Measurements from ENCODE around the gene TTC21A. TPM values are rescaled to one million over a fixed set of nuclear protein-coding genes. Genes with fewer than 3 reads are reported as not detected.

The TTC21A gene
- total RNA-seq, 2 experiments from 2014 or later, result 0.69 to 0.79 TPM

- H3K36me3 Mint-ChIP-seq (ENCODE audit: low read depth), result peaks cover 96% of the 10 kb centered on the region
- intact Hi-C loops (cut with micrococcal nuclease), result loop anchor here (5.0 kb wide), 2 partner anchors 36 to 39 kb away; partner anchors contain the start of genes GORASP1 and TTC21A
- TF ChIP-seq CTCF (IDR thresholded peaks at IDR 0.05), result no peak
- H3K4me1 Mint-ChIP-seq (ENCODE audit: low read depth), result peaks cover 75% of the 10 kb centered on the region
- ChIA-PET POLR2A (interaction anchor here (0.6 to 1.6 kb wide), 10 partner anchors 13 to 261 kb away, joined by 3 to 5 read pairs (median 4); partner anchors contain the start of genes RPSA and XIRP1), CTCF (interaction anchor here (1.5 kb wide), 2 partner anchors 142 to 145 kb away, joined by 5 to 6 read pairs; no protein-coding TSS in a partner anchor)
- peak overlapping the region; percentile 99 for H3K27ac Mint-ChIP-seq
- DNase-seq (no peak), ATAC-seq (no peak)
- H3K27me3 Mint-ChIP-seq, result no peaks in the 10 kb centered on the region
- H3K9me3 Mint-ChIP-seq, result no peaks in the 10 kb centered on the region
- peak overlapping the region; percentile 100 for H3K4me3 Mint-ChIP-seq
Observed at GRCh38 chr3:39146083-39146501, 38.6 kb downstream of the TTC21A start.

- DNase-seq (peak; percentile 83), ATAC-seq (peak; percentile 57)
- TF ChIP-seq CTCF (IDR thresholded peaks at IDR 0.05), result no peak
- intact Hi-C loops (cut with micrococcal nuclease), result loop anchor here (5.0 kb wide), 2 partner anchors 35 to 40 kb away; partner anchors contain the start of genes GORASP1 and TTC21A
- ChIA-PET POLR2A (interaction anchor here (0.9 to 2.5 kb wide), 10 partner anchors 23 to 260 kb away, joined by 3 to 8 read pairs (median 4); partner anchors contain the start of genes RPSA and XIRP1), CTCF (interaction anchor here (1.1 to 1.5 kb wide), 2 partner anchors 142 kb away, joined by 4 to 5 read pairs; no protein-coding TSS in a partner anchor)
- Mint-ChIP-seq H3K4me3 (peak overlapping the region; percentile 100), H3K4me1 (ENCODE audit: low read depth) (peaks cover 71% of the 10 kb centered on the region), H3K36me3 (ENCODE audit: low read depth) (peaks cover 97% of the 10 kb centered on the region), H3K27me3 (no peaks in the 10 kb centered on the region), H3K27ac (peak overlapping the region; percentile 99), H3K9me3 (no peaks in the 10 kb centered on the region)
Observed at GRCh38 chr3:39146611-39147591, 39.4 kb downstream of the TTC21A start.

GRCh38 chr3:39147711-39148434 lies 40.4 kb downstream of the TTC21A start:
- no peak for TF ChIP-seq CTCF (IDR thresholded peaks at IDR 0.05)
- ChIA-PET POLR2A (interaction anchor here (0.7 to 2.5 kb wide), 7 partner anchors 40 to 259 kb away, joined by 3 to 8 read pairs (median 4); partner anchors contain the start of genes GORASP1, RPSA, TTC21A and XIRP1), CTCF (interaction anchor here (1.1 kb wide), 1 partner anchor 141 kb away, joined by 4 read pairs; no protein-coding TSS in a partner anchor)
- peaks cover 65% of the 10 kb centered on the region for H3K4me1 Mint-ChIP-seq (ENCODE audit: low read depth)
- peak overlapping the region; percentile 99 for H3K27ac Mint-ChIP-seq
- intact Hi-C loops (cut with micrococcal nuclease), result loop anchor here (5.0 kb wide), 2 partner anchors 34 to 41 kb away; partner anchors contain the start of genes GORASP1 and TTC21A
- ATAC-seq (no peak), DNase-seq (peak; percentile 66)
- peak overlapping the region; percentile 100 for H3K4me3 Mint-ChIP-seq
- H3K9me3 Mint-ChIP-seq, result no peaks in the 10 kb centered on the region
- H3K27me3 Mint-ChIP-seq, result no peaks in the 10 kb centered on the region
- H3K36me3 Mint-ChIP-seq (ENCODE audit: low read depth), result peaks cover 97% of the 10 kb centered on the region

GRCh38 chr3:39148435-39149058 lies 41.1 kb downstream of the TTC21A start:
- Mint-ChIP-seq H3K4me3 (peak overlapping the region; percentile 100), H3K36me3 (ENCODE audit: low read depth) (peaks cover 90% of the 10 kb centered on the region), H3K4me1 (ENCODE audit: low read depth) (peaks cover 63% of the 10 kb centered on the region), H3K9me3 (no peaks in the 10 kb centered on the region), H3K27me3 (no peaks in the 10 kb centered on the region), H3K27ac (peak overlapping the region; percentile 99)
- no peak for TF ChIP-seq CTCF (IDR thresholded peaks at IDR 0.05)
- ChIA-PET CTCF (interaction anchor here (0.5 to 2.0 kb wide), 4 partner anchors 17 to 83 kb away, joined by 3 to 5 read pairs (median 3); no protein-coding TSS in a partner anchor), POLR2A (interaction anchor here (1.0 to 2.5 kb wide), 4 partner anchors 10 to 258 kb away, joined by 3 to 8 read pairs (median 6); partner anchors contain the start of genes RPSA and XIRP1)
- DNase-seq (peak; percentile 45), ATAC-seq (no peak)
- intact Hi-C loops (cut with micrococcal nuclease), result loop anchor here (5.0 kb wide), 2 partner anchors 34 to 41 kb away; partner anchors contain the start of genes GORASP1 and TTC21A

All from activated CD8-positive, alpha-beta T cell treated with anti-CD3 and anti-CD28 coated beads for 36 hours (primary cell).